H1 (cell line): Measurements from ENCODE around the gene ABHD4.

Experiments
- CEBPB ChIP-seq: IDR thresholded peaks from 2 replicates; pipeline ENCODE4 v1.6.1; 2012; ENCODE audit warnings: low read depth, low read length
- CTCF ChIP-seq, 3 experiments: IDR thresholded peaks; 1 replicate in 2 of 3; 2 replicates in 1 of 3; pipeline versions ENCODE4 v1.5.1 to v1.6.1; 2011; ENCODE audit warnings: low read length in 3 of 3, mild to moderate bottlenecking in 3 of 3, inconsistent platforms in 2 of 3, low read depth in 1 of 3, moderate library complexity in 1 of 3; ENCODE audit not compliant: insufficient read depth in 1 of 3; ENCODE audit errors: control extremely low read depth in 1 of 3
- EZH2 ChIP-seq: fragments of 200-600 bp; sonication (generic); IDR thresholded peaks from 2 replicates; pipeline ENCODE4 v1.7.1; 2012; ENCODE audit warnings: low read depth, mild to moderate bottlenecking, moderate library complexity, low read length, inconsistent platforms; ENCODE audit not compliant: severe bottlenecking
- GTF2F1 ChIP-seq: IDR thresholded peaks from 2 replicates; pipeline ENCODE4 v1.6.1; 2012; ENCODE audit warnings: low read depth, low read length, improper control_type of control experiment, borderline replicate concordance
- MAFK ChIP-seq: IDR thresholded peaks from 2 replicates; pipeline ENCODE4 v1.6.1; 2012; ENCODE audit warnings: low read depth, mild to moderate bottlenecking, improper control_type of control experiment, low read length
- MAX ChIP-seq: IDR thresholded peaks from 2 replicates; pipeline ENCODE4 v1.6.1; 2012; ENCODE audit warnings: inconsistent platforms
- SIRT6 ChIP-seq: IDR thresholded peaks from one replicate; pipeline ENCODE4 v1.7.1; 2012; ENCODE audit warnings: low read length, inconsistent platforms
- SP2 ChIP-seq: IDR thresholded peaks from 2 replicates; pipeline ENCODE4 v1.6.1; 2012; ENCODE audit warnings: mild to moderate bottlenecking, low read length, inconsistent platforms
- TF ChIP-seq, protein P1 (sequence below): IDR thresholded peaks from 2 replicates; pipeline ENCODE4 v1.6.1; 2012; ENCODE audit warnings: low read length, inconsistent platforms
- TF ChIP-seq, protein P2 (sequence below): IDR thresholded peaks from 2 replicates; pipeline ENCODE4 v1.6.1; 2011; ENCODE audit warnings: low read depth, mild to moderate bottlenecking, low read length; ENCODE audit not compliant: insufficient read depth

GRCh38 chr14:22658946-22659345, 60.8 kb downstream of the ABHD4 start:
- TF ChIP-seq EZH2 (no peak), MAFK (no peak), GTF2F1 (no peak), CTCF (IDR thresholded peaks at IDR 0.05; ENCODE audit: control extremely low read depth in 1 of 3, insufficient read depth in 1 of 3, low read depth in 1 of 3, low read length in 3 of 3) (no peak), CEBPB (no peak), SP2 (no peak), MAX (no peak), SIRT6 (no peak)
- TF ChIP-seq, protein P1, sequence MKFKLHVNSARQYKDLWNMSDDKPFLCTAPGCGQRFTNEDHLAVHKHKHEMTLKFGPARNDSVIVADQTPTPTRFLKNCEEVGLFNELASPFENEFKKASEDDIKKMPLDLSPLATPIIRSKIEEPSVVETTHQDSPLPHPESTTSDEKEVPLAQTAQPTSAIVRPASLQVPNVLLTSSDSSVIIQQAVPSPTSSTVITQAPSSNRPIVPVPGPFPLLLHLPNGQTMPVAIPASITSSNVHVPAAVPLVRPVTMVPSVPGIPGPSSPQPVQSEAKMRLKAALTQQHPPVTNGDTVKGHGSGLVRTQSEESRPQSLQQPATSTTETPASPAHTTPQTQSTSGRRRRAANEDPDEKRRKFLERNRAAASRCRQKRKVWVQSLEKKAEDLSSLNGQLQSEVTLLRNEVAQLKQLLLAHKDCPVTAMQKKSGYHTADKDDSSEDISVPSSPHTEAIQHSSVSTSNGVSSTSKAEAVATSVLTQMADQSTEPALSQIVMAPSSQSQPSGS, result no peak
- TF ChIP-seq, protein P2, sequence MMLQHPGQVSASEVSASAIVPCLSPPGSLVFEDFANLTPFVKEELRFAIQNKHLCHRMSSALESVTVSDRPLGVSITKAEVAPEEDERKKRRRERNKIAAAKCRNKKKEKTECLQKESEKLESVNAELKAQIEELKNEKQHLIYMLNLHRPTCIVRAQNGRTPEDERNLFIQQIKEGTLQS, result no peak
